T-helper 2 cell treated with Interferon-gamma antibody and Interleukin-4, amounts not matched to agents 5 μg/mL and 100 μg/mL, for 36 hours (primary cell): ENCODE data around the gene CIROP.

Experiments
- DNase-seq: peaks from one replicate; pipeline ENCODE4 v3.0.0; 2021; ENCODE audit warnings: low spot score
- H3K27ac Mint-ChIP-seq: one replicate; pipeline ENCODE4 v1.8.0; 2021; ENCODE audit warnings: mild to moderate bottlenecking, mixed read lengths
- H3K27me3 Mint-ChIP-seq: one replicate; pipeline ENCODE4 v1.8.0; 2021; ENCODE audit warnings: low read depth, mixed read lengths
- H3K36me3 Mint-ChIP-seq: one replicate; pipeline ENCODE4 v1.8.0; 2021; ENCODE audit warnings: low read depth, mixed read lengths
- H3K4me1 Mint-ChIP-seq: one replicate; pipeline ENCODE4 v1.8.0; 2021; ENCODE audit warnings: low read depth, mixed read lengths
- H3K4me3 Mint-ChIP-seq: one replicate; pipeline ENCODE4 v1.8.0; 2022; ENCODE audit warnings: mild to moderate bottlenecking, moderate library complexity, mixed read lengths
- H3K9me3 Mint-ChIP-seq: one replicate; pipeline ENCODE4 v1.8.0; 2021; ENCODE audit warnings: mixed read lengths

CIROP gene

DNA sequence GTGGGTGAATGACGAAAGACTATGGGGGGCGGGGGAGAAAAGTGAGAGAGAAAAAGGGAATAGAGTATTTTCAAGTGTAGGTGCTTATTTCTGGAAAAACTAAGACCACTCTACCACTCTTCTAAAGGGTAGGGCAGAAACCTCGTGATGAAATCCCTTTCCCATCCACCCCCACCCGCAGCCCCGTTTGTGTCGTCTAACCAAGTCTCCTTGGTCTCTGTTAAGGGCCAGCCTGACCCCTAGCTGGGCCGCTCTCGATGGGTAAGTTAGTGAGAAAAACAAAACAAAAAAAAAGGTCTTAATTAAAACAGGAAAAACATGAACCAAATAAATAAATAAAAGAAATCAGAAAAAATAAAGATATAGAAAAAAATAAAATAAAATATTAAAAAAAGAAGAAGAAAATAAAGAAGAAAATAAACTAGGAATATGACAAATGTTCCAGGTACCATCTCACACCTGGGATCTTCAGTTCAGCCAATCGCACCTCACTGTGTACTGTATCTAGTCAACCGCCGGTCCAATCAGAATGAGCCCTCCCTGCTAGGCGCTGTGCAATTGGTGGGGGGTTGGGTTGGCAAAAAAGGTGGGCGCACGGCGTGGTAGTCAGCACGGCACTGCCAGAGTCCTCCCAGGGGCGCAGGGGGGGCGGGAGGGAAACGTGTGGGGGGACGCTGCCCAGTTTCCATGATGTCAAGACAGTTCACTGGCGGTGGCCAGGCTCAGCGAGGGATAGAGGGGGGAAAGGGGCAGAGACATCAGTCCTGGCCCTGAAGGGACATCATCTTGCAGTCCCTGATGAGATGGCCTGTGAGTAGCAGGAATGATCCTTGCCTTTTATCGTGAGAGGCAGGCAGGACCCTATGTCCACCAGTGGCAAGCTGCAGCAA, 37.7 kb downstream of the CIROP start:
- H3K27me3 Mint-ChIP-seq: no peaks in the 10 kb centered on the region
- no peaks in the 10 kb centered on the region for H3K9me3 Mint-ChIP-seq
- DNase-seq: no peak
- no peak overlapping the region for H3K4me3 Mint-ChIP-seq
- H3K27ac Mint-ChIP-seq: no peak overlapping the region
- peaks cover 22% of the 10 kb centered on the region for H3K4me1 Mint-ChIP-seq
- peaks cover 70% of the 10 kb centered on the region for H3K36me3 Mint-ChIP-seq

DNA sequence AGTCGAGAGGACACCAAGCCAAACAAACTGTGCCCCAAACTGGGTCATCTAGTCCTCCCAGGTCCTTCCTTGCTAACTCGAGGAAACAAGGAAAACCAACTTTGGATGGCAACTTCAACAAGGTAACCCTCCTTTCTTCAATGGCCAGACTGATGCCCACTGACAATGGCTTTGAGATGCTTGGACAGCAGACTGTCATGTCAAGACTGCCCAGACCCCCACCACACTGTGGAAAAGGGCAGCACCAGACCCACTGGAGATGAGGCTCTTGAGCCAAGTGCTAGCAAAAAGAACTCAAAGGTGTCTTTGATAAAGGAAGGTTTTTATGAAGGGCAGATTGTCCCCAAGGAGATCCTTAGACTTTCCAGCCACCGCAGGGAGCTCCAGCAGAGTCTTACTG, 38.4 kb downstream of the CIROP start:
- Mint-ChIP-seq H3K4me1 (peaks cover 17% of the 10 kb centered on the region), H3K27me3 (no peaks in the 10 kb centered on the region), H3K9me3 (no peaks in the 10 kb centered on the region), H3K4me3 (no peak overlapping the region), H3K27ac (no peak overlapping the region), H3K36me3 (peaks cover 71% of the 10 kb centered on the region)
- no peak for DNase-seq

GRCh38 chr14:23063601-23064000, 41.2 kb downstream of the CIROP start:
- no peak for DNase-seq
- H3K4me1 Mint-ChIP-seq: peaks cover under 1% of the 10 kb centered on the region
- H3K27me3 Mint-ChIP-seq: no peaks in the 10 kb centered on the region
- no peak overlapping the region for H3K27ac Mint-ChIP-seq
- no peak overlapping the region for H3K4me3 Mint-ChIP-seq
- peaks cover 71% of the 10 kb centered on the region for H3K36me3 Mint-ChIP-seq
- H3K9me3 Mint-ChIP-seq: no peaks in the 10 kb centered on the region

DNA sequence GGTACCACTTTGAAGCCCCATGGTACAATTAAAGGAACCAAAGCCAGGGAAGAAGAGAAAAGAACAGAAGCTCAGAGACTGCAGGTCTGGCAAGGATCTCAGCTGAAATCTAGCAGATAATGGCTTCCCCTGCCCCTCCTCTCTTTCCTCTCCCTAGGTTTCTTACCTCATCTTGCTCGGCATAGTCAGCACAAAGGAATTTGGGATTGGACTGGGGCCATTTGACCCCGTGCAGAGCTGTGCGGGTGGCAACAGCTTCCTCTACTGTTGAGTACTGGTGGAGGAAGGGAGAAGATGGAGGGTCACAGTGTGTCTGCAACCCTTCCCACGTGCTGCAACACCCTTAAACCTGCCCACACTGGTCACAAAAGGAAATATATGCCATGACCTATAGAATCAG, 42.8 kb downstream of the CIROP start:
- peaks cover 66% of the 10 kb centered on the region for H3K36me3 Mint-ChIP-seq
- no peak overlapping the region for H3K4me3 Mint-ChIP-seq
- H3K27me3 Mint-ChIP-seq: peaks cover under 1% of the 10 kb centered on the region
- peaks cover 4% of the 10 kb centered on the region for H3K4me1 Mint-ChIP-seq
- H3K9me3 Mint-ChIP-seq: no peaks in the 10 kb centered on the region
- no peak overlapping the region for H3K27ac Mint-ChIP-seq
- DNase-seq: no peak

- Mint-ChIP-seq H3K36me3 (peaks cover 53% of the 10 kb centered on the region), H3K9me3 (no peaks in the 10 kb centered on the region), H3K4me3 (no peak overlapping the region), H3K27ac (no peak overlapping the region), H3K4me1 (peaks cover 14% of the 10 kb centered on the region), H3K27me3 (peaks cover 8% of the 10 kb centered on the region)
- DNase-seq: no peak
These were observed 44.1 kb downstream of the CIROP start for GRCh38 chr14:23060536-23061260.

DNA sequence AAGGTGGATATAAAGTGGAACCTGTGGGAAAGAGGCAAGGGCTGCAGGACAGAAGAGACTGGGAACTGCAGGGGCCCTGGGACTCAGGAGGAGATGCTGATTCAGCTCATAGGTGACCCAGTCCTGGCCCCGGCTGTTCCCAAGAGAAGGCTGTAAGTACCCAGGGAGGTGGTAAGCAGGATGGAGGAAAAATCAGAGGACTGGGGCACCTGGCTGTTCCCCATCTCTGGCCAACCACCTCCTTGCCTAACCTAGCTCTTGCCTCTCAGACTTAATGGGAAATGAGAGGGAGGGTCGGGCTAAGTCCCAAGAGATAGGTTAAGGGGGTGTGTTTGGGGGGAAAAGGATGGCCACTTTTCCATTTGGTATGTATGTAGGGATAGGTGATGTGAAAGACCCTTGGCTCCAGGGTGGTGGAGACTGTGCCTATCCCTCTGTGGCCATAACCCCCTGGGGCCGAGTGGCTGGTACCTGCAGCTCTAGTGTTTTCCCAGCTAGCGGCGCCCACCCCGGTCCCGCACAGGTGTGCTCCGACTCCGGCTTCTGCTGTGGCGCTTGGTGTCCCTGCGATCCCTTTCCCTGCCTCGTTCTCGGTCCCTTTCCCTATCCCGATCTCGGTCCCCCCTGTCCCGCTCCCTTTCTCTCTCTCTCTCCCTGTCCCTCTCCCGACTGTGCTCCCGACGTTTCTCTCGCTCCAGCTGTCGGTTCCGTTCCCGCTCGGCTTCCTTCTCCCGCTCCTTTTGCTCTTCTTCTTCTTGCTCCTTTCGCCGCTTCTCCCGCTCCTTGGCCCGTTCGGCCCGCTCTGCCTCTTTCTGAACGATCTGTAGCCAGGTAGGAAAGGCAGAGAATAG, 45.9 kb downstream of the CIROP start:
- Mint-ChIP-seq H3K9me3 (no peaks in the 10 kb centered on the region), H3K4me3 (no peak overlapping the region), H3K27ac (no peak overlapping the region), H3K27me3 (peaks cover 8% of the 10 kb centered on the region), H3K36me3 (peaks cover 40% of the 10 kb centered on the region), H3K4me1 (peaks cover 14% of the 10 kb centered on the region)
- DNase-seq: no peak

DNA sequence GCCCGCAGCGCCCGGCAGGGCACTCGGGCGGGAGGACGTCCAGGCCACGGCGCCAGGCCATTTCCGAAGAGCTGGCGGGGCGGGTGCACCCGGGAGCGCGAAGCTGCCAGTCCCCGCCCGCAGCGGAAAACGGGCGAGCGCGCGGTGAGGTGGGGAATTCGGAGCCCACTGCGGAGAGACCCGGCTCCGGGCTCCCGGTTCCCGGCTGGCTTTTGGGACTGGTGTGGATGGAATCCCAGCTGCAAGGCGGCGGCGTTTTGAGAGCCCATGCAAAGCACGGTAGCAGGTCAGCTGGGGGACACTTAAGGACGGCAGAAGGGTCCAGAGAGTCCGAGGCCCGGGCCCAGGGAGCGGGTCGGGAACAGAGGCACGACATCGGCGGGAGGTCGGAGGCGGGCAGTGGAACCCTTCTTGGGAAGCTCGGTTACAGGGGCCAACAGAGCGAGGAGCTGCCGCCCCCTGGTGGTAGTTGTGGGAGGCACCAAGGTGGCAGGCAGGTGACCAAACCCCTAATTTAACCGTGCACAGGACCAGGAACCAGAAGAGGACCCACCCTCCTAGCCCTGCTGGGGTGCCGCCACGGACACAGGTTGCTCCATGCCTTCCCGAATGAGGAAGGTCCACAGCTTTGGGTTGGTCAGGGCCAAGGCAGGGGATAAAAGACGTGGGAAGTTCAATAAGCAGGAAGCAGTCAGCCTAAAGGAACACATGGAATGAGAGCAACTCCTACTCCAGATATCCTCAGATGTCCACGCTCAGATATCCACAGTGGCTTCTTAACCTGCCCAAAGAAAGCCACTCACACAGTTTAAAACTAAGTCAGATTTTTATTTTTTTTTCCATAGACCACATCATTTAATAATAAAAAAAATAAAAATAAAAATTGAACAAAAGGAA, 46.8 kb downstream of the CIROP start:
- no peak overlapping the region for H3K27ac Mint-ChIP-seq

DNA sequence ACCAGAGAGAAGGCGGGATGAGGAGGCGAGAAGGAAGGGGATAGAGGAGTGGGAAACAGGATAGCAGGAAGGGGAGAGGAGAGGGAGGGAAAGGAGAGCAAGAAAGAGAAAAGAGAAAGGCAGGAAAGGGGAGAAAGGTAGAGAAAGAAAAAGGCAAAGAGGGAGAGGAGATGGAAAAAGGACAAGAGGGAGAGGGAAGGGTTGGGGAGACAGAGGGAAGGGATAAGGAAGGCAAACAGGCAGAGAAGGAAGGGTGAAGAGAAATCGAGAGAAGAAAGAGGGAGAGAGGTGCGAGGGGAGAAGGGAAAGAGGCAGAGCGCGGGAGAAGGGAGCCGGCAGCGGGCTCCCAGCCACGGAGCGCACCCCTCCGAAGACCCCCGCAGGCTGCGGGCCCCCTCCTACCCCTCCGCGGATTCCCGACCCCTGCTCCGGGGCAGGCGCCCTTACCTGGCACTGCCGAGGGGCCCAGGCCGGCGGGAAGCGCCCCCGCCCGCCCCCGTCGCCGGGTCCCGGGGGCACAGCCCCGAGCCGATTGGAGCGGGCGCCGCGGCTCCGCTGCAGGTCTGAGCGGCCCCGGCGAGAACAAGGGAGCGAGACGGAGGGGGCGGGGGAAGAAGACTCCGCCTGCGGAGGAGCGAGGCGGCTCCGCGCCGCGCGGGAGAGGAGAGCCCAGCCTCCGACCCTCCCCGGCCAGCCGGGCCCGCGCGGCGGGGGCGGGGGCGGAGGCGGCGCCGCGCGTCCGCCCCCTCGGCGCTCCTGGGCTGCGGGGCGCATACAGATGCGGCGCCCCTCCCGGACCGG, 47.6 kb downstream of the CIROP start, which contains the start of gene CDH24:
TSS of gene CDH24 (minus strand) at position 565 of the 801 bp plus-strand sequence. CDS start 1,787 bp downstream, outside the sequence.
- peak within 1 kb of the TSS; percentile 61 for H3K27ac Mint-ChIP-seq
- H3K36me3 Mint-ChIP-seq: peaks cover 24% of the 10 kb centered on the region
- peak; percentile 73 for DNase-seq
- peak within 1 kb of the TSS; percentile 81 for H3K4me3 Mint-ChIP-seq
- peaks cover 8% of the 10 kb centered on the region for H3K27me3 Mint-ChIP-seq
- H3K4me1 Mint-ChIP-seq: peaks cover 14% of the 10 kb centered on the region
- no peaks in the 10 kb centered on the region for H3K9me3 Mint-ChIP-seq

More for the DNA sequence above, 46.8 kb downstream of the CIROP start:
- Mint-ChIP-seq H3K4me1 (peaks cover 14% of the 10 kb centered on the region), H3K9me3 (no peaks in the 10 kb centered on the region), H3K27me3 (peaks cover 8% of the 10 kb centered on the region), H3K36me3 (peaks cover 32% of the 10 kb centered on the region), H3K4me3 (peak overlapping the region; percentile 81)
- peak; percentile 80 for DNase-seq

DNA sequence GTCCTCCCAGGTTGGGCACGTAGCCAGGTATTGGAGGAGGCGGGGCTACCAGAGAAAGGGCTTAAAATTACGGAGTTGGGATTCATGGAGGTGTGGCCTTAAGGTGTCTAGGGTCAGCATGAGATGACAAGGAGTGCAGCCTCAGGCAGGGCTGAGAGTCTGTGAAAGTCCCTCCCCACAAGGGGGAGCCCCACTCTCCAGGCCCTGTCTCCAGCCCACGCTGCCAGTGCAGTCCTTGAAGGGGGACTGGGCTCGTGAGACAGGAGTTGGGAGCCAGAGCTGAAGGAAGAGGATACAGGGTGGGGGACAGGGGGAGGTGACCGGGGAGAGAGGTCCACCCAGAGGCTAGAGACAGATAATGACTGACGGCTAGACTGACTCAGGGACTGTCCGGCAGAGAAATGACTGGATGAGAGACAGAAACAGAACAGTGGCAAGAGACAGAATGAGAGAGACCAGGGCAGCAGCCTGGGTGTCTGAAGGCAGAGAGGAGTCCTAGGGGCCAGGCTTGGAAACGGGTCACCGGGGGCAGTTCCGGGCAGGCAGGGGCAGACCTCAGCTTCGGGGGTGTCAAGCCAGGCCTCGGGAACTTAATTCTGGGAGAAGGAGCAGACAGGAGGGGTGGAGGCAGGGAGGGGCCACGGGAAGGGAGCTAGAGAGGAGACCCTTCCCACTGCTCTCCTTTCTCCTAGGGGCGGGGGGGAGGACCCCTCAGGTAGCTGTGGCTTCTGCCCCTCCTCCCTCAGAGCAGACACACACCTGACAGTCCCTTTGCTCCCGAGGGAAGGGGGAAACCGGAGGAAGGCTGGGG, 48.4 kb downstream of the CIROP start:
- Mint-ChIP-seq H3K27me3 (peaks cover 8% of the 10 kb centered on the region), H3K4me1 (peaks cover 14% of the 10 kb centered on the region), H3K9me3 (no peaks in the 10 kb centered on the region), H3K4me3 (peak overlapping the region; percentile 81), H3K27ac (peak overlapping the region; percentile 60), H3K36me3 (peaks cover 19% of the 10 kb centered on the region)
- peak; percentile 64 for DNase-seq

DNA sequence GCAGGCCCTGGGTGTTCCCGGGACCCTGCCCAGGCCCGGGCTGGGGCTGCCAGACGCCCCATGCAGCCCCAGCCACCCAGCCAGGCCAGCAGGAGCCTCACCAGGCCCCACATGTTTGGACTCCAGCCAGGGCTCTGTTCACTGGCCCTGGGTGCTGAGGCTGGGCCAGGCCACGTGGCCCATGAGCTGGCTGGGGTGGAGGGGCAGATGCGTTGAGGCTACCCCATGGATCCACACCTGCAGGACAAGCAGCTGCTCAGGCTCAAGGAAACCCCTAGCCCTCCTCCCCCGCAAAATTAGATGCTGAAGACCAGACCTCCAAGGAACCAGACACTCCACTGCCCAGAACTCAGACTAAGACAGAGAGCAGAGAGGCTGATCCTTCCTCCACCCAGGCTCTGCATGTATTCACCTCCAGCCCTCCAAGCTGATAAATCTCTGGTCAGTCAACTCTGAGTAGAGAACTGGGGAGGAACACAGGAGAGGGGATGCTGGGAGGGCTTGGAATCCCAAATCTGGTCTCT, 49.1 kb downstream of the CIROP start:
- Mint-ChIP-seq H3K27ac (no peak overlapping the region), H3K4me1 (peaks cover 14% of the 10 kb centered on the region)

GRCh38 chr14:23055147-23055550, 49.6 kb downstream of the CIROP start:
- DNase-seq: no peak
- Mint-ChIP-seq H3K27ac (no peak overlapping the region), H3K4me3 (no peak overlapping the region), H3K27me3 (peaks cover 8% of the 10 kb centered on the region), H3K36me3 (peaks cover 11% of the 10 kb centered on the region), H3K4me1 (peaks cover 14% of the 10 kb centered on the region), H3K9me3 (no peaks in the 10 kb centered on the region)

More for the DNA sequence above, 49.1 kb downstream of the CIROP start:
- DNase-seq: no peak
- H3K9me3 Mint-ChIP-seq: no peaks in the 10 kb centered on the region
- H3K27me3 Mint-ChIP-seq: peaks cover 8% of the 10 kb centered on the region
- H3K36me3 Mint-ChIP-seq: peaks cover 13% of the 10 kb centered on the region
- peak overlapping the region; percentile 81 for H3K4me3 Mint-ChIP-seq
